Measurements from ENCODE around the gene ACSF2.

DNA sequence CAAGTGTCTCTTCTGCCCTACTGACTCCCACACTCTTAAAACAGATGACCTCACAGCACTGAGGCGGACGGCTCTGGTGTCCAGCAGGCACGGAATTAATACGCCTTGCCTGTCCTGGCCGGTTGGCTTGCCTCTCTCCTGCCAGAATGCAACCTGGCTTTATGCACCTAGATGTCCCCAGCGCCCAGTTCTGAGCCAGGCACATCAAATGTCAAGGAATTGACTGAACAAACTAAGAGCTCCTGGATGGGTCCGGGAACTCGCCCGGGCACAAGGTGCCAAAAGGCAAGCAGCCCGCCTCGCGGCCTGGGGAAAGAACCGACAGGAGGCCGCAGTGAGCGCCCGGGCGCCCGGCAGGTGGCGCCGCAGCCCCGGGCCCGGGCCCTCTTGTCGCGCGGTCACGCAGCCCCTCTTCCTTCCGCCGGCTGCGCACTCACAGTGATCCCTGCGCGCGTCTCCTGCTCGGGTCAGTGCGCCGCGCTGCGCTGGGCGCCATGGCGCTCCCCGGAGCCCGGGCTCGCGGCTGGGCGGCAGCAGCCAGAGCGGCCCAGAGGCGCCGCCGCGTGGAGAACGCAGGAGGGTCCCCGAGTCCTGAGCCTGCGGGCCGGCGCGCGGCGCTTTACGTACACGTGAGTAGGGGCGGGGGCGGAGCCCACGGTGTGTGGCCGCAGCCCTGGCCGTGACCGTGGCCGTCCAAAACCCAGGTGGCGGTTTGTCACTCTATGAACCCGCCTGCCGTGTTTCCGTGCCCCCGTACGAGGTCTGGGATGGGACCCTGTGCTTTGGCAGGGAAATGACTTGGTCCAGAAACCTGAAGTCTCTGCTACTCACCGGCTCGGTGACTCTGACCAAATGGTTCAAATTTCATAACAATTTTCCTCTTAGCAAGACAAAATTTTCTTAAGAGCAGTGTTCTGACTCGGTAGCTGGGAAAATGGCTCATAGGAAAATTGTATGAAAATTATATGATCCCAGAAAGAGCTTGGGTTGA lies 52.7 kb downstream of the ACSF2 start, which contains the start of gene RSAD1:
- TF ChIP-seq GABPA (IDR thresholded peaks at IDR 0.05; ENCODE audit: low read depth), result peak; percentile 34; the same call in 1 of the 2 replicates
- TF ChIP-seq, protein P1, sequence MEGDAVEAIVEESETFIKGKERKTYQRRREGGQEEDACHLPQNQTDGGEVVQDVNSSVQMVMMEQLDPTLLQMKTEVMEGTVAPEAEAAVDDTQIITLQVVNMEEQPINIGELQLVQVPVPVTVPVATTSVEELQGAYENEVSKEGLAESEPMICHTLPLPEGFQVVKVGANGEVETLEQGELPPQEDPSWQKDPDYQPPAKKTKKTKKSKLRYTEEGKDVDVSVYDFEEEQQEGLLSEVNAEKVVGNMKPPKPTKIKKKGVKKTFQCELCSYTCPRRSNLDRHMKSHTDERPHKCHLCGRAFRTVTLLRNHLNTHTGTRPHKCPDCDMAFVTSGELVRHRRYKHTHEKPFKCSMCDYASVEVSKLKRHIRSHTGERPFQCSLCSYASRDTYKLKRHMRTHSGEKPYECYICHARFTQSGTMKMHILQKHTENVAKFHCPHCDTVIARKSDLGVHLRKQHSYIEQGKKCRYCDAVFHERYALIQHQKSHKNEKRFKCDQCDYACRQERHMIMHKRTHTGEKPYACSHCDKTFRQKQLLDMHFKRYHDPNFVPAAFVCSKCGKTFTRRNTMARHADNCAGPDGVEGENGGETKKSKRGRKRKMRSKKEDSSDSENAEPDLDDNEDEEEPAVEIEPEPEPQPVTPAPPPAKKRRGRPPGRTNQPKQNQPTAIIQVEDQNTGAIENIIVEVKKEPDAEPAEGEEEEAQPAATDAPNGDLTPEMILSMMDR (IDR thresholded peaks at IDR 0.05; ENCODE audit: insufficient read depth, low read length), result peak; percentile 14
- TF ChIP-seq, protein P2, sequence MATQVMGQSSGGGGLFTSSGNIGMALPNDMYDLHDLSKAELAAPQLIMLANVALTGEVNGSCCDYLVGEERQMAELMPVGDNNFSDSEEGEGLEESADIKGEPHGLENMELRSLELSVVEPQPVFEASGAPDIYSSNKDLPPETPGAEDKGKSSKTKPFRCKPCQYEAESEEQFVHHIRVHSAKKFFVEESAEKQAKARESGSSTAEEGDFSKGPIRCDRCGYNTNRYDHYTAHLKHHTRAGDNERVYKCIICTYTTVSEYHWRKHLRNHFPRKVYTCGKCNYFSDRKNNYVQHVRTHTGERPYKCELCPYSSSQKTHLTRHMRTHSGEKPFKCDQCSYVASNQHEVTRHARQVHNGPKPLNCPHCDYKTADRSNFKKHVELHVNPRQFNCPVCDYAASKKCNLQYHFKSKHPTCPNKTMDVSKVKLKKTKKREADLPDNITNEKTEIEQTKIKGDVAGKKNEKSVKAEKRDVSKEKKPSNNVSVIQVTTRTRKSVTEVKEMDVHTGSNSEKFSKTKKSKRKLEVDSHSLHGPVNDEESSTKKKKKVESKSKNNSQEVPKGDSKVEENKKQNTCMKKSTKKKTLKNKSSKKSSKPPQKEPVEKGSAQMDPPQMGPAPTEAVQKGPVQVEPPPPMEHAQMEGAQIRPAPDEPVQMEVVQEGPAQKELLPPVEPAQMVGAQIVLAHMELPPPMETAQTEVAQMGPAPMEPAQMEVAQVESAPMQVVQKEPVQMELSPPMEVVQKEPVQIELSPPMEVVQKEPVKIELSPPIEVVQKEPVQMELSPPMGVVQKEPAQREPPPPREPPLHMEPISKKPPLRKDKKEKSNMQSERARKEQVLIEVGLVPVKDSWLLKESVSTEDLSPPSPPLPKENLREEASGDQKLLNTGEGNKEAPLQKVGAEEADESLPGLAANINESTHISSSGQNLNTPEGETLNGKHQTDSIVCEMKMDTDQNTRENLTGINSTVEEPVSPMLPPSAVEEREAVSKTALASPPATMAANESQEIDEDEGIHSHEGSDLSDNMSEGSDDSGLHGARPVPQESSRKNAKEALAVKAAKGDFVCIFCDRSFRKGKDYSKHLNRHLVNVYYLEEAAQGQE (IDR thresholded peaks at IDR 0.05; ENCODE audit: insufficient replicate concordance, low read depth), result no peak
- peak; percentile 60; the same call in 1 of the 2 replicates for TF ChIP-seq POLR2AphosphoS5 (IDR thresholded peaks at IDR 0.05; ENCODE audit: low read depth)
